Spleen (tissue), 11 donors: Measurements from ENCODE around the gene SESN3. TPM values are rescaled to one million over a fixed set of nuclear protein-coding genes. Genes with fewer than 3 reads are reported as not detected.
A peak's percentile ranks its signal among the peaks of the same experiment; 100 is the strongest.

Source experiments
- DNase-seq: peaks from one replicate; pipeline ENCODE4 v3.0.0-alpha.2; 2020
- H3K27ac ChIP-seq, 8 donors: fragments of 200-600 bp; sonication (generic) in 7 of 8; 1 replicate in 4 of 8; 2 replicates in 4 of 8; pipeline versions ENCODE4 v1.5.0 to v1.8.0; 2016 to 2021; ENCODE audit warnings: inconsistent platforms in 4 of 8, mild to moderate bottlenecking in 4 of 8, moderate library complexity in 1 of 8
- H3K27me3 ChIP-seq, 7 donors: fragments of 200-600 bp; sonication (generic) in 6 of 7; replicated peaks in 1 of 7; 1 replicate in 4 of 7; 2 replicates in 3 of 7; pipeline versions ENCODE4 v1.5.0 to v1.8.0; 2016 to 2021; ENCODE audit warnings: inconsistent platforms in 3 of 7, mild to moderate bottlenecking in 1 of 7
- H3K36me3 ChIP-seq, 6 donors: fragments of 200-600 bp; sonication (generic) in 5 of 6; 1 replicate in 4 of 6; 2 replicates in 2 of 6; pipeline versions ENCODE4 v1.5.0 to v1.8.0; 2016 to 2021; ENCODE audit warnings: inconsistent platforms in 2 of 6
- H3K4me1 ChIP-seq, 6 donors: fragments of 200-600 bp; sonication (generic) in 5 of 6; 1 replicate in 3 of 6; 2 replicates in 3 of 6; pipeline versions ENCODE4 v1.5.0 to v1.8.0; 2016 to 2021; ENCODE audit warnings: inconsistent platforms in 3 of 6
- H3K4me3 ChIP-seq, 8 donors: fragments of 200-600 bp; sonication (generic) in 7 of 8; 1 replicate in 4 of 8; 2 replicates in 4 of 8; pipeline versions ENCODE4 v1.5.0 to v1.8.0; 2016 to 2021; ENCODE audit warnings: inconsistent platforms in 4 of 8, mild to moderate bottlenecking in 4 of 8, moderate library complexity in 2 of 8
- H3K9me3 ChIP-seq, 8 donors: fragments of 200-600 bp; sonication (generic) in 7 of 8; 1 replicate in 4 of 8; 2 replicates in 4 of 8; pipeline versions ENCODE4 v1.5.0 to v1.8.0; 2016 to 2021; ENCODE audit warnings: inconsistent platforms in 4 of 8
- POLR2A ChIP-seq, 3 donors: fragments of 450-650 bp; IDR thresholded peaks; one replicate each; pipeline ENCODE4 v1.5.1; 2017; ENCODE audit warnings: antibody characterized with exemption in 3 of 3, mild to moderate bottlenecking in 1 of 3
- POLR2AphosphoS5 ChIP-seq, 3 donors: sonication (generic); formaldehyde crosslinking; IDR thresholded peaks; one replicate each; pipeline ENCODE4 v1.5.1; 2017; ENCODE audit warnings: antibody characterized with exemption in 3 of 3
- WGBS, 5 donors: extraction: QIAGEN DNeasy Blood & Tissue Kit in 3 of 5; methylation state at CpG; one replicate each; pipeline versions ENCODE4 v1.1.5 to v1.1.7; 2013 to 2018; 5-methylcytosine and 5-hydroxymethylcytosine counted together
- intact Hi-C: fragments of 100-400 bp; cut with DNase I; formaldehyde crosslinking; loops from one replicate; pipeline ENCODE4 v1.15.0; 2023; ENCODE audit warnings: low total_unique reads
- polyA plus RNA-seq, 3 donors: library from polyadenylated mRNA; stranded (reverse); fragments of 200-250 nt; gene quantifications; one replicate each; pipeline ENCODE4 v1.2.1, GENCODE V29; 2013
- total RNA-seq, 7 donors: library from RNA; depleted of rRNA in 3 of 7; stranded (reverse); fragments of >200 nt in 3 of 7; fragmentation: NEBNext Ultra II Directional in 4 of 7; extraction: Animal tissue kit (Norgen Biotek cat#: 25700) in 4 of 7; gene quantifications; one replicate each; pipeline versions ENCODE4 v1.1.0 to v1.2.1, GENCODE V29; 2016 to 2021
- TF ChIP-seq, protein P1 (sequence below), 11 experiments: fragments of 200-600 bp in 7 of 11; fragments of 450-650 bp in 4 of 11; sonication (generic) in 4 of 11; IDR thresholded peaks in 8 of 11; conservative IDR thresholded peaks in 3 of 11; 1 replicate in 7 of 11; 2 replicates in 4 of 11; pipeline versions ENCODE4 v1.4.0 to v1.8.0; 2016 to 2021; ENCODE audit warnings: antibody characterized with exemption in 11 of 11, inconsistent platforms in 4 of 11, mild to moderate bottlenecking in 1 of 11
- donor health status: healthy with polysubstance abuse.
- donor health status: DM: no; HTN: no; CAD: no; lungs with moderate emphysema.
- donor health status: DM: no; HTN: no; CAD: no.
- donor health status: Bipolar disorder and iron deficiency.
- donor health status: healthy.
- donor health status: DM: no; HTN: no; CAD: no.
- donor health status: DM: yes; HTN: yes; CAD: no.

SESN3 gene
- total and polyA plus RNA-seq, 10 donors = 10.9 to 79.9 (median 56.5) TPM

DNA sequence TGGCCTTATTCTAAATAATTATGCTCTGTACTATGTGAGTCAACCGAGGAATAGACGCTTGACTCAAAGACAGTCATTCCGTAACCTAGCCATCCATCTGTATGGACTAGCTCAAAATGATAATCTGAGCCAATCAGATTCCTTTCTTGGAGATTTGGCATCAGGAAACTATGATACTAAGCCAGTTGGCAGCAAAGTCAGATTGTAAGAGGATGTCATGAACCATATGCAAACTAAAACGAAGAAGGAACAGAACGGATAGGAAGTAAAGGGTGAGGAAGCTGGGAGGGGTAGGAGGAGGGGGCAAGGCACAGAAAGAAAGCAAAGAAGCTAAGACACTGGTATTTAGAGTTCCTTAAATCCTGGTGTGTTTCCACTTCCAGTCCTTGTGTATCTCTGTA is 10.7 kb upstream of the SESN3 start:
- peak overlapping the region in 1 of 8 donors; percentile 24 for H3K4me3 ChIP-seq
- H3K27ac ChIP-seq = peak overlapping the region in 6 of 8 donors; percentile 42 to 65 (median 56)
- intact Hi-C loops = no loop called here
- H3K9me3 ChIP-seq = no peaks in the 10 kb centered on the region
- no peak for DNase-seq
- no peaks in the 10 kb centered on the region for H3K27me3 ChIP-seq
- TF ChIP-seq POLR2A (IDR thresholded peaks at IDR 0.05) = no peak
- TF ChIP-seq POLR2AphosphoS5 (IDR thresholded peaks at IDR 0.05) = no peak
- TF ChIP-seq, protein P1, sequence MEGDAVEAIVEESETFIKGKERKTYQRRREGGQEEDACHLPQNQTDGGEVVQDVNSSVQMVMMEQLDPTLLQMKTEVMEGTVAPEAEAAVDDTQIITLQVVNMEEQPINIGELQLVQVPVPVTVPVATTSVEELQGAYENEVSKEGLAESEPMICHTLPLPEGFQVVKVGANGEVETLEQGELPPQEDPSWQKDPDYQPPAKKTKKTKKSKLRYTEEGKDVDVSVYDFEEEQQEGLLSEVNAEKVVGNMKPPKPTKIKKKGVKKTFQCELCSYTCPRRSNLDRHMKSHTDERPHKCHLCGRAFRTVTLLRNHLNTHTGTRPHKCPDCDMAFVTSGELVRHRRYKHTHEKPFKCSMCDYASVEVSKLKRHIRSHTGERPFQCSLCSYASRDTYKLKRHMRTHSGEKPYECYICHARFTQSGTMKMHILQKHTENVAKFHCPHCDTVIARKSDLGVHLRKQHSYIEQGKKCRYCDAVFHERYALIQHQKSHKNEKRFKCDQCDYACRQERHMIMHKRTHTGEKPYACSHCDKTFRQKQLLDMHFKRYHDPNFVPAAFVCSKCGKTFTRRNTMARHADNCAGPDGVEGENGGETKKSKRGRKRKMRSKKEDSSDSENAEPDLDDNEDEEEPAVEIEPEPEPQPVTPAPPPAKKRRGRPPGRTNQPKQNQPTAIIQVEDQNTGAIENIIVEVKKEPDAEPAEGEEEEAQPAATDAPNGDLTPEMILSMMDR (IDR thresholded peaks at IDR 0.05 in 8 of 11, conservative IDR thresholded peaks at IDR 0.05 in 3 of 11) = no peak
- no peaks in the 10 kb centered on the region for H3K36me3 ChIP-seq
- 50 to 54% (median 52%) methylated on average over 5 of the region's 5 CpGs for WGBS, 5 donors
- H3K4me1 ChIP-seq = peaks cover 0 to 23% (median 10%) of the 10 kb centered on the region in 6 donors

DNA sequence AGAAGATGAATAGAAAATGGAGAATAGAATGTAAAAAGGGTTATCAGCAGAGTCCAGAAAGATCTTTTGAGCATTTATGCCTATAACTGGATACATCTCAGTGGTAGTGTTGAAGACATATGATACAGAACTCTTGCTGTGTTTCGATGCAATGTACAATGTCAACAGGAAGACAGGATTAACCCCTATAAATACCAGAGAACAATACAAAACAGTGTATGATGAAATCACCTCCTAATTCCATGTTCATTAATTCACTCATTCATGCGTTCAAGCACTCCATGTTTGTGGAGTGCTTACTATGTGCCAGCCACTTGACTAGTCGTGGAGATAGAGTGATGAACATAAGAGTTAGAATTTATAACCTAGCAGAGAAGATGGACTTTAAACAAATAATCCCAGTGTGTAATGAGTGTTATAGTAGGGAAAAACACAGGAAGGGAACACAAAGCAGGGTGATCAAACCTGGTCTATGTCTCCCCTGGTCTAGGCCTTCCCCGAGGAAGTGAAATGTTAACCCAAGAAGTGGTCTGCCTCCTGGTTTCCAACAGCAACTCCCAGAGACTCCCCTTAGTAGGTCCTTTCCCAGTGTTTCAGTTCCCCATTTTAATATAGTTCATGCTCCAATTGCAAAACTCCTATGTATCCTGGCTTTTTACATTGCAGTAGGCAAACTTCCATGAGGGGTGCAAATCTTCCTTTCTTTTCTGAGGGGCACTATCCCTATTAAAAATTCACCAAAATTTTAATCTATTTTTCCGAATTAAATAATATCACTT is 9.1 kb upstream of the SESN3 start:
- intact Hi-C loops = loop anchor here (10.0 kb wide), 1 partner anchor 465 kb away; no protein-coding TSS in a partner anchor
- 87 to 93% (median 90%) methylated on average over 5 of the region's 5 CpGs for WGBS, 5 donors
- H3K9me3 ChIP-seq = no peaks in the 10 kb centered on the region
- no peak for DNase-seq
- H3K4me3 ChIP-seq = no peak overlapping the region
- H3K4me1 ChIP-seq = peaks cover 0 to 23% (median 10%) of the 10 kb centered on the region in 6 donors
- TF ChIP-seq, protein P1 (IDR thresholded peaks at IDR 0.05 in 8 of 11, conservative IDR thresholded peaks at IDR 0.05 in 3 of 11) = no peak
- TF ChIP-seq POLR2A (IDR thresholded peaks at IDR 0.05) (no peak), POLR2AphosphoS5 (IDR thresholded peaks at IDR 0.05) (no peak)
- no peaks in the 10 kb centered on the region for H3K36me3 ChIP-seq
- H3K27me3 ChIP-seq = no peaks in the 10 kb centered on the region
- H3K27ac ChIP-seq = no peak overlapping the region

DNA sequence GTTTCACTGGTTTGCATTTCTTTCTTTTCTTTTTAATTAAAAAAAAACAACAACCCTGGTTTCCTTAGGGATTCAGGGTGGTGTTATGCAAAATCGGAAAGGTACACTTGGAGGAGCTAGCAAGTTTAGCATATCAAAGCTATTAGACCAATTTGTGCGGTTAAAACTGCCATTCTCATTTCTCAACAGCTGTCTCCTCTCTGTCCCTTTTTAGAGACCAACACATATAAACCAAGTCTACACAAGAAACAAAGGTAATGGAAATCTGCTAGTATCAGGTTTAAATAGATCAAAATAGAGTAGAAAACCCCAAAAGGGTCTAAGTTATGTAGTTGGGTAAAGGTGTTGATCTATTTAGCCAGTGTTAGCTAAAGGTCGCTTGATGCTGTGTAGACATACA is 1.7 kb upstream of the SESN3 start:
- Histone ChIP-seq H3K27ac (peak overlapping the region; percentile 86 to 96 (median 93)), H3K4me3 (peak overlapping the region; percentile 33 to 91 (median 66)), H3K36me3 (no peaks in the 10 kb centered on the region), H3K4me1 (peaks cover 8 to 53% (median 32%) of the 10 kb centered on the region in 6 donors), H3K27me3 (no peaks in the 10 kb centered on the region), H3K9me3 (no peaks in the 10 kb centered on the region)
- no peak for DNase-seq
- WGBS, 5 donors = 38 to 48% (median 44%) methylated on average over 3 of the region's 3 CpGs
- intact Hi-C loops = loop anchor here (10.0 kb wide), 1 partner anchor 472 kb away; no protein-coding TSS in a partner anchor
- TF ChIP-seq POLR2AphosphoS5 (IDR thresholded peaks at IDR 0.05) (no peak), POLR2A (IDR thresholded peaks at IDR 0.05) (no peak)
- TF ChIP-seq, protein P1 (IDR thresholded peaks at IDR 0.05 in 8 of 11, conservative IDR thresholded peaks at IDR 0.05 in 3 of 11) = no peak
